HG03469 (cell line): ENCODE results near the gene EID3.
"Not testable (repeated sequence)": the region's sequence is repeated elsewhere in the genome, so short reads cannot be mapped to it uniquely, and the experiment has no call there.

Experiments
- ATAC-seq: cut with Tn5 transposase; IDR thresholded peaks from one replicate; pipeline ENCODE4 v1.9.1; 2021; ENCODE audit warnings: mild to moderate bottlenecking, moderate library complexity, moderate number of reproducible peaks; ENCODE audit not compliant: unreplicated experiment

EID3 gene

GRCh38 chr12:104303538-104304151 lies at the start of gene EID3:
EID3 (plus strand) TSS chr12:104303739; CDS start chr12:104303935, 196 bp downstream.
- ATAC-seq = no peak

- ATAC-seq = no peak
Observed at GRCh38 chr12:104257913-104258472, 45.5 kb upstream of the EID3 start.

GRCh38 chr12:104258476-104259067 lies 45.0 kb upstream of the EID3 start:
- no peak for ATAC-seq

- ATAC-seq = no peak
Observed at GRCh38 chr12:104263026-104263425, 40.5 kb upstream of the EID3 start.

- no peak for ATAC-seq
Observed at GRCh38 chr12:104263580-104264358, 39.8 kb upstream of the EID3 start.

- not testable (repeated sequence) for ATAC-seq
Observed at GRCh38 chr12:104265436-104265835, 38.1 kb upstream of the EID3 start.

- ATAC-seq = no peak
Observed at GRCh38 chr12:104272938-104273337, 30.6 kb upstream of the EID3 start.

- ATAC-seq = no peak
Observed at GRCh38 chr12:104273503-104273902, 30.0 kb upstream of the EID3 start.

- no peak for ATAC-seq
Observed at GRCh38 chr12:104274811-104275210, 28.7 kb upstream of the EID3 start.

GRCh38 chr12:104275689-104276088 lies 27.9 kb upstream of the EID3 start:
- no peak for ATAC-seq

- peak; percentile 50 for ATAC-seq
Observed at GRCh38 chr12:104276273-104277131, 27.0 kb upstream of the EID3 start.

- no peak for ATAC-seq
Observed at GRCh38 chr12:104279164-104279563, 24.4 kb upstream of the EID3 start.

- ATAC-seq = no peak
Observed at GRCh38 chr12:104280111-104280510, 23.4 kb upstream of the EID3 start.

GRCh38 chr12:104280717-104281458 lies 22.7 kb upstream of the EID3 start:
- no peak for ATAC-seq

- no peak for ATAC-seq
Observed at GRCh38 chr12:104281636-104282035, 21.9 kb upstream of the EID3 start.

GRCh38 chr12:104282109-104282508 lies 21.4 kb upstream of the EID3 start:
- ATAC-seq = no peak

- no peak for ATAC-seq
Observed at GRCh38 chr12:104285740-104286515, 17.6 kb upstream of the EID3 start.

GRCh38 chr12:104286516-104287482 lies 16.7 kb upstream of the EID3 start:
- peak; percentile 79 for ATAC-seq
